ENCODE measurements around the gene CERK.
"Not testable (repeated sequence)": the region's sequence is repeated elsewhere in the genome, so short reads cannot be mapped to it uniquely, and the experiment has no call there.

GRCh38 chr22:46642840-46643480 is 95.1 kb downstream of the CERK start:
- not testable (repeated sequence) for TF ChIP-seq YY1 (IDR thresholded peaks at IDR 0.05; ENCODE audit: insufficient read depth, insufficient read length); ZNF274 (IDR thresholded peaks at IDR 0.05; ENCODE audit: low read depth, low read length); SUZ12 (IDR thresholded peaks at IDR 0.05; ENCODE audit: extremely low read depth, insufficient read depth, insufficient read length)
